IPS DF 6.9 (cell line): Measurements from ENCODE around the gene SLC22A23.

Experiments used
- DNase-seq: peaks from one replicate; pipeline ENCODE4 v3.0.0-alpha.2; 2013; ENCODE audit warnings: low read depth, low spot score
- H3K27ac ChIP-seq: one replicate; pipeline ENCODE4 v1.5.1; 2013; ENCODE audit warnings: low read length, control low read depth
- H3K27me3 ChIP-seq: 2 replicates; pipeline ENCODE4 v1.6.1; 2013; ENCODE audit warnings: mild to moderate bottlenecking, low read length; ENCODE audit not compliant: control insufficient read depth, insufficient read depth
- H3K36me3 ChIP-seq: 2 replicates; pipeline ENCODE4 v1.6.1; 2013; ENCODE audit warnings: low read length; ENCODE audit not compliant: control insufficient read depth, insufficient read depth
- H3K4me1 ChIP-seq: 2 replicates; pipeline ENCODE4 v1.6.1; 2013; ENCODE audit warnings: low read length; ENCODE audit not compliant: control insufficient read depth, insufficient read depth
- H3K4me3 ChIP-seq: 2 replicates; pipeline ENCODE4 v1.5.1; 2013; ENCODE audit warnings: mild to moderate bottlenecking, low read length
- H3K9me3 ChIP-seq: 2 replicates; pipeline ENCODE4 v1.6.1; 2013; ENCODE audit warnings: low read length, inconsistent platforms; ENCODE audit not compliant: control insufficient read depth, insufficient read depth
- WGBS: extraction: QIAGEN DNeasy Blood & Tissue Kit; methylation state at CpG from one replicate; pipeline ENCODE4 v1.1.7; 2013; ENCODE audit warnings: mixed read lengths, missing lambda C conversion rate; ENCODE audit not compliant: insufficient read length, insufficient coverage; 5-methylcytosine and 5-hydroxymethylcytosine counted together

SLC22A23 gene

GRCh38 chr6:3333263-3333662 is 123.6 kb downstream of the SLC22A23 start:
- no CpG with 5 or more reads among the region's 6 CpGs for WGBS
- H3K36me3 ChIP-seq: no peaks in the 10 kb centered on the region
- H3K27me3 ChIP-seq: no peaks in the 10 kb centered on the region
- peaks cover 8% of the 10 kb centered on the region for H3K4me1 ChIP-seq
- H3K4me3 ChIP-seq: no peak overlapping the region
- no peaks in the 10 kb centered on the region for H3K9me3 ChIP-seq
- H3K27ac ChIP-seq: no peak overlapping the region
- DNase-seq: no peak

- no peaks in the 10 kb centered on the region for H3K9me3 ChIP-seq
- H3K27me3 ChIP-seq: no peaks in the 10 kb centered on the region
- no peak overlapping the region for H3K4me3 ChIP-seq
- H3K27ac ChIP-seq: no peak overlapping the region
- H3K4me1 ChIP-seq: peaks cover 7% of the 10 kb centered on the region; the same call in 1 of the 2 replicates
- no peak for DNase-seq
- H3K36me3 ChIP-seq: no peaks in the 10 kb centered on the region
- no CpG with 5 or more reads among the region's 7 CpGs for WGBS
Observed at GRCh38 chr6:3331971-3332370, 124.9 kb downstream of the SLC22A23 start.

- WGBS: no CpG with 5 or more reads among the region's 2 CpGs
- Histone ChIP-seq H3K36me3 (no peaks in the 10 kb centered on the region), H3K27me3 (no peaks in the 10 kb centered on the region), H3K4me3 (no peak overlapping the region), H3K4me1 (peaks cover 7% of the 10 kb centered on the region; the same call in 1 of the 2 replicates), H3K27ac (no peak overlapping the region), H3K9me3 (no peaks in the 10 kb centered on the region)
- no peak for DNase-seq
Observed at GRCh38 chr6:3331494-3331893, 125.4 kb downstream of the SLC22A23 start.

- no peak for DNase-seq
- Histone ChIP-seq H3K27ac (no peak overlapping the region), H3K9me3 (no peaks in the 10 kb centered on the region), H3K4me3 (no peak overlapping the region), H3K36me3 (no peaks in the 10 kb centered on the region), H3K4me1 (peaks cover 7% of the 10 kb centered on the region; the same call in 1 of the 2 replicates), H3K27me3 (no peaks in the 10 kb centered on the region)
- no CpG with 5 or more reads among the region's 6 CpGs for WGBS
Observed at GRCh38 chr6:3330199-3330598, 126.7 kb downstream of the SLC22A23 start.

- WGBS: no CpG with 5 or more reads among the region's 26 CpGs
- Histone ChIP-seq H3K27me3 (no peaks in the 10 kb centered on the region), H3K27ac (no peak overlapping the region), H3K9me3 (no peaks in the 10 kb centered on the region), H3K4me1 (peaks cover 7% of the 10 kb centered on the region; the same call in 1 of the 2 replicates), H3K4me3 (no peak overlapping the region), H3K36me3 (no peaks in the 10 kb centered on the region)
- DNase-seq: no peak
Observed at GRCh38 chr6:3329393-3330051, 127.3 kb downstream of the SLC22A23 start.

GRCh38 chr6:3328796-3329195 is 128.1 kb downstream of the SLC22A23 start:
- WGBS: 100% methylated on average over 1 of the region's 10 CpGs
- H3K27ac ChIP-seq: no peak overlapping the region
- H3K4me3 ChIP-seq: no peak overlapping the region

GRCh38 chr6:3328145-3328544 is 128.7 kb downstream of the SLC22A23 start:
- Histone ChIP-seq H3K4me1 (peaks cover 4% of the 10 kb centered on the region; the same call in 1 of the 2 replicates), H3K27ac (no peak overlapping the region), H3K9me3 (no peaks in the 10 kb centered on the region), H3K4me3 (no peak overlapping the region), H3K36me3 (no peaks in the 10 kb centered on the region), H3K27me3 (no peaks in the 10 kb centered on the region)
- no CpG with 5 or more reads among the region's 12 CpGs for WGBS
- no peak for DNase-seq

More at GRCh38 chr6:3328796-3329195, 128.1 kb downstream of the SLC22A23 start:
- Histone ChIP-seq H3K4me1 (peaks cover 7% of the 10 kb centered on the region; the same call in 1 of the 2 replicates), H3K9me3 (no peaks in the 10 kb centered on the region), H3K36me3 (no peaks in the 10 kb centered on the region), H3K27me3 (no peaks in the 10 kb centered on the region)
- no peak for DNase-seq

- no peaks in the 10 kb centered on the region for H3K9me3 ChIP-seq
- H3K4me3 ChIP-seq: no peak overlapping the region
- 0 out of 2 replicates have a peak, but pooled peaks cover 2% of the 10 kb centered on the region for H3K4me1 ChIP-seq
- H3K27ac ChIP-seq: no peak overlapping the region
- no peaks in the 10 kb centered on the region for H3K36me3 ChIP-seq
- DNase-seq: no peak
- WGBS: no CpG with 5 or more reads among the region's 3 CpGs
- no peaks in the 10 kb centered on the region for H3K27me3 ChIP-seq
Observed at GRCh38 chr6:3327403-3327802, 129.4 kb downstream of the SLC22A23 start.

GRCh38 chr6:3326981-3327380 is 129.9 kb downstream of the SLC22A23 start:
- DNase-seq: no peak
- WGBS: no CpG with 5 or more reads among the region's 9 CpGs
- Histone ChIP-seq H3K4me1 (0 out of 2 replicates have a peak, but pooled peaks cover 2% of the 10 kb centered on the region), H3K27me3 (no peaks in the 10 kb centered on the region), H3K27ac (no peak overlapping the region), H3K36me3 (no peaks in the 10 kb centered on the region), H3K9me3 (no peaks in the 10 kb centered on the region), H3K4me3 (no peak overlapping the region)

GRCh38 chr6:3326184-3326971 is 130.5 kb downstream of the SLC22A23 start:
- Histone ChIP-seq H3K9me3 (no peaks in the 10 kb centered on the region), H3K27me3 (no peaks in the 10 kb centered on the region), H3K4me3 (no peak overlapping the region), H3K36me3 (no peaks in the 10 kb centered on the region), H3K27ac (no peak overlapping the region), H3K4me1 (no peaks in the 10 kb centered on the region)
- DNase-seq: no peak
- WGBS: no CpG with 5 or more reads among the region's 11 CpGs
